ENCODE results near the gene GSX1. TPM values are rescaled to one million over a fixed set of nuclear protein-coding genes. Genes with fewer than 3 reads are reported as not detected.

Gene GSX1
- total RNA-seq, 1 experiment from 2014 or later = not detected

GRCh38 chr13:27793507-27794367 lies 1.5 kb downstream of the GSX1 start:
- H3K27me3 ChIP-seq (ENCODE audit: insufficient read depth, low read length) = no peaks in the 10 kb centered on the region
- POLR2A ChIA-PET = no interaction called here
- intact Hi-C loops (cut with micrococcal nuclease) = no loop called here

More at GRCh38 chr13:27793507-27794367, 1.5 kb downstream of the GSX1 start:
- H2AFZ ChIP-seq (ENCODE audit: low read depth, low read length, poor library complexity, severe bottlenecking) = no peak overlapping the region
- H3K9ac ChIP-seq (ENCODE audit: low read length) = no peak overlapping the region
- ChIA-PET CTCF (no interaction called here), RAD21 (ENCODE audit: low non-redundant PET in 1 of 2, low total read pairs in 2 of 2, uncharacterized antibody in 2 of 2, unreplicated experiment in 2 of 2) (no interaction called here)
- no peak overlapping the region for H3K4me2 ChIP-seq (ENCODE audit: low read length)
- no peak for ATAC-seq
- TF ChIP-seq EZH2 (IDR thresholded peaks at IDR 0.05) (no peak), ZBTB33 (IDR thresholded peaks at IDR 0.05; ENCODE audit: extremely low read depth, insufficient replicate concordance, low read length) (no peak), SP1 (IDR thresholded peaks at IDR 0.05; ENCODE audit: low read depth) (no peak), ZFX (IDR thresholded peaks at IDR 0.05) (no peak), FOSL1 (IDR thresholded peaks at IDR 0.05; ENCODE audit: low read depth) (no peak), POLR2A (IDR thresholded peaks at IDR 0.05; ENCODE audit: borderline replicate concordance, extremely low read depth, insufficient read depth, insufficient read length) (no peak), EGR1 (IDR thresholded peaks at IDR 0.05; ENCODE audit: low read depth) (no peak), POLR2AphosphoS5 (IDR thresholded peaks at IDR 0.05; ENCODE audit: low read depth, low read length) (no peak)
- no peaks in the 10 kb centered on the region for H3K4me1 ChIP-seq (ENCODE audit: control insufficient read depth in 1 of 2, insufficient read depth in 2 of 2, low read length in 2 of 2)
- no peak overlapping the region for H3K27ac ChIP-seq (ENCODE audit: low read depth, low read length)
- BruUV-seq (replicated peaks) = no TSS peak
- H3K9me3 ChIP-seq (ENCODE audit: control insufficient read depth in 1 of 2, insufficient read depth in 1 of 2, low read depth in 1 of 2, low read length in 2 of 2) = no peaks in the 10 kb centered on the region
- H3K4me3 ChIP-seq (replicated peaks in 1 of 2; ENCODE audit: low read depth in 1 of 2, low read length in 2 of 2) = no peak overlapping the region
- H4K20me1 ChIP-seq (ENCODE audit: insufficient read depth) = no peaks in the 10 kb centered on the region
- H3K36me3 ChIP-seq (ENCODE audit: control insufficient read depth in 1 of 2, insufficient read depth in 2 of 2, low read length in 2 of 2) = no peaks in the 10 kb centered on the region
- no peak for DNase-seq (ENCODE audit: low read depth, low spot score)
- H3K9me2 ChIP-seq (ENCODE audit: insufficient read depth) = no peaks in the 10 kb centered on the region
- H3K79me2 ChIP-seq (ENCODE audit: insufficient read depth, low read length) = no peaks in the 10 kb centered on the region
